ENCODE data around the gene PDS5A.
"Not testable (repeated sequence)": the region's sequence is repeated elsewhere in the genome, so short reads cannot be mapped to it uniquely, and the experiment has no call there.

Gene PDS5A

GRCh38 chr4:39905656-39906055 is 72.1 kb downstream of the PDS5A start:
- DNase-seq (ENCODE audit: low read depth), result no peak

- DNase-seq (ENCODE audit: low read depth), result not testable (repeated sequence)
These were observed 72.7 kb downstream of the PDS5A start for GRCh38 chr4:39905019-39905418.

GRCh38 chr4:39900966-39901365 is 76.7 kb downstream of the PDS5A start:
- peak; percentile 16 for DNase-seq (ENCODE audit: low read depth)

GRCh38 chr4:39899291-39899690 is 78.4 kb downstream of the PDS5A start:
- DNase-seq (ENCODE audit: low read depth), result no peak

GRCh38 chr4:39898015-39898414 is 79.7 kb downstream of the PDS5A start:
- DNase-seq (ENCODE audit: low read depth), result no peak

GRCh38 chr4:39893693-39894072 is 84.0 kb downstream of the PDS5A start:
- no peak for DNase-seq (ENCODE audit: low read depth)

GRCh38 chr4:39892988-39893692 is 84.6 kb downstream of the PDS5A start:
- no peak for DNase-seq (ENCODE audit: low read depth)

- DNase-seq (ENCODE audit: low read depth), result no peak
These were observed 88.5 kb downstream of the PDS5A start for GRCh38 chr4:39889226-39889625.

- no peak for DNase-seq (ENCODE audit: low read depth)
These were observed 89.2 kb downstream of the PDS5A start for GRCh38 chr4:39888541-39888940.

- peak; percentile 76 for DNase-seq (ENCODE audit: low read depth)
These were observed 94.1 kb downstream of the PDS5A start for GRCh38 chr4:39883646-39884045.

GRCh38 chr4:39881789-39882188 is 95.9 kb downstream of the PDS5A start:
- DNase-seq (ENCODE audit: low read depth), result no peak

GRCh38 chr4:39877971-39878370 is 99.7 kb downstream of the PDS5A start:
- no peak for DNase-seq (ENCODE audit: low read depth)

GRCh38 chr4:39873823-39874222 is 103.9 kb downstream of the PDS5A start:
- peak; percentile 81 for DNase-seq (ENCODE audit: low read depth)

- no peak for DNase-seq (ENCODE audit: low read depth)
These were observed 112.4 kb downstream of the PDS5A start for GRCh38 chr4:39865280-39865679.

GRCh38 chr4:39864391-39864790 is 113.3 kb downstream of the PDS5A start:
- no peak for DNase-seq (ENCODE audit: low read depth)

GRCh38 chr4:39860804-39861203 is 116.9 kb downstream of the PDS5A start:
- DNase-seq (ENCODE audit: low read depth), result no peak

GRCh38 chr4:39855909-39856512 is 121.7 kb downstream of the PDS5A start:
- peak; percentile 59 for DNase-seq (ENCODE audit: low read depth)

GRCh38 chr4:39852636-39853035 is 125.1 kb downstream of the PDS5A start:
- no peak for DNase-seq (ENCODE audit: low read depth)

GRCh38 chr4:39850727-39851126 is 127.0 kb downstream of the PDS5A start:
- no peak for DNase-seq (ENCODE audit: low read depth)

GRCh38 chr4:39846705-39847104 is 131.0 kb downstream of the PDS5A start:
- DNase-seq (ENCODE audit: low read depth), result peak; percentile 7

- DNase-seq (ENCODE audit: low read depth), result peak; percentile 17
These were observed 131.6 kb downstream of the PDS5A start for GRCh38 chr4:39846120-39846519.

- DNase-seq (ENCODE audit: low read depth), result no peak
These were observed 135.8 kb downstream of the PDS5A start for GRCh38 chr4:39841894-39842293.

GRCh38 chr4:39840516-39840915 is 137.2 kb downstream of the PDS5A start:
- DNase-seq (ENCODE audit: low read depth), result not testable (repeated sequence)

GRCh38 chr4:39840027-39840426 is 137.7 kb downstream of the PDS5A start:
- DNase-seq (ENCODE audit: low read depth), result no peak

Measured in amniotic epithelial cell (primary cell).